Measurements from ENCODE around the gene CCR3.

DNA sequence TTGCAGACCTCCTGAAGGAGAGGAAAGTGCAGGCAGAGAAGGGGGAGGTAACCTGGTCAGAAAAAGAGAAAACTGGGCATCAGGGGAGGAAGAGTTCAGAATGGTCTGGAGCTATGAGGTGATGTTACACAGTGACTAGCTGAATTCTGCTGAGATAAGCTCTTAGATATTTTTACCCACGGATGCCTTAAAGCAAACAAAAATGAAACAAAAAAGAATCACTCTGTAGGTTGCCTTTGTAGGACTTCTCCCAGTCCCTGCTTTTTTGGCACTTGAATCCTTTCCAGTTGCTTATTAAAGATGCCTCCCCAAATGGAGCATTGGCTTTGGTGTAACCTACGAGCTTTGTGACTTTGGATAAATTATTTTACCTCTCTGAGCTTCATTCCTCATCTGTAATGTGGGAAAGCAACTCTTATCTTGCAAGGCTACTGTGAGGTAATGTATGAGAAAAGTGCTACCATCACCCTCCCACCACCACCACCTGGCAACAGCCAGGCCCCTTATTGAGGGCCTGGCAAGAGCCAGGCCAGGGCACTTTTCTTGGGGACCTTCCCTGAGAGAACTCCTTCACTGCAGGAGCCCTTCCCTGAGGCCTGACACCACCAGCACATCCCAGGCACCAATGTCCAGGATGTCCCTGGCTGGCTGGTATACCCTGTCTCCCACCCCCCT is 36.8 kb upstream of the CCR3 start:
- TF ChIP-seq PHF21A (IDR thresholded peaks at IDR 0.05; ENCODE audit: borderline replicate concordance, low read depth) (no peak), NRF1 (conservative IDR thresholded peaks at IDR 0.05 in 1 of 2, IDR thresholded peaks at IDR 0.05 in 1 of 2) (no peak), GATAD2B (IDR thresholded peaks at IDR 0.05; ENCODE audit: borderline replicate concordance) (no peak)
- TF ChIP-seq, protein P1, sequence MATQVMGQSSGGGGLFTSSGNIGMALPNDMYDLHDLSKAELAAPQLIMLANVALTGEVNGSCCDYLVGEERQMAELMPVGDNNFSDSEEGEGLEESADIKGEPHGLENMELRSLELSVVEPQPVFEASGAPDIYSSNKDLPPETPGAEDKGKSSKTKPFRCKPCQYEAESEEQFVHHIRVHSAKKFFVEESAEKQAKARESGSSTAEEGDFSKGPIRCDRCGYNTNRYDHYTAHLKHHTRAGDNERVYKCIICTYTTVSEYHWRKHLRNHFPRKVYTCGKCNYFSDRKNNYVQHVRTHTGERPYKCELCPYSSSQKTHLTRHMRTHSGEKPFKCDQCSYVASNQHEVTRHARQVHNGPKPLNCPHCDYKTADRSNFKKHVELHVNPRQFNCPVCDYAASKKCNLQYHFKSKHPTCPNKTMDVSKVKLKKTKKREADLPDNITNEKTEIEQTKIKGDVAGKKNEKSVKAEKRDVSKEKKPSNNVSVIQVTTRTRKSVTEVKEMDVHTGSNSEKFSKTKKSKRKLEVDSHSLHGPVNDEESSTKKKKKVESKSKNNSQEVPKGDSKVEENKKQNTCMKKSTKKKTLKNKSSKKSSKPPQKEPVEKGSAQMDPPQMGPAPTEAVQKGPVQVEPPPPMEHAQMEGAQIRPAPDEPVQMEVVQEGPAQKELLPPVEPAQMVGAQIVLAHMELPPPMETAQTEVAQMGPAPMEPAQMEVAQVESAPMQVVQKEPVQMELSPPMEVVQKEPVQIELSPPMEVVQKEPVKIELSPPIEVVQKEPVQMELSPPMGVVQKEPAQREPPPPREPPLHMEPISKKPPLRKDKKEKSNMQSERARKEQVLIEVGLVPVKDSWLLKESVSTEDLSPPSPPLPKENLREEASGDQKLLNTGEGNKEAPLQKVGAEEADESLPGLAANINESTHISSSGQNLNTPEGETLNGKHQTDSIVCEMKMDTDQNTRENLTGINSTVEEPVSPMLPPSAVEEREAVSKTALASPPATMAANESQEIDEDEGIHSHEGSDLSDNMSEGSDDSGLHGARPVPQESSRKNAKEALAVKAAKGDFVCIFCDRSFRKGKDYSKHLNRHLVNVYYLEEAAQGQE (IDR thresholded peaks at IDR 0.05; ENCODE audit: borderline replicate concordance): no peak
- TF ChIP-seq, protein P1 (CRISPR knock-in tag; IDR thresholded peaks at IDR 0.05; ENCODE audit: low read depth): no peak
- TF ChIP-seq, protein P2, sequence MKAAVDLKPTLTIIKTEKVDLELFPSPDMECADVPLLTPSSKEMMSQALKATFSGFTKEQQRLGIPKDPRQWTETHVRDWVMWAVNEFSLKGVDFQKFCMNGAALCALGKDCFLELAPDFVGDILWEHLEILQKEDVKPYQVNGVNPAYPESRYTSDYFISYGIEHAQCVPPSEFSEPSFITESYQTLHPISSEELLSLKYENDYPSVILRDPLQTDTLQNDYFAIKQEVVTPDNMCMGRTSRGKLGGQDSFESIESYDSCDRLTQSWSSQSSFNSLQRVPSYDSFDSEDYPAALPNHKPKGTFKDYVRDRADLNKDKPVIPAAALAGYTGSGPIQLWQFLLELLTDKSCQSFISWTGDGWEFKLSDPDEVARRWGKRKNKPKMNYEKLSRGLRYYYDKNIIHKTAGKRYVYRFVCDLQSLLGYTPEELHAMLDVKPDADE (conservative IDR thresholded peaks at IDR 0.05; ENCODE audit: control insufficient read depth, low read depth, low read length): no peak
- TF ChIP-seq, protein P3, sequence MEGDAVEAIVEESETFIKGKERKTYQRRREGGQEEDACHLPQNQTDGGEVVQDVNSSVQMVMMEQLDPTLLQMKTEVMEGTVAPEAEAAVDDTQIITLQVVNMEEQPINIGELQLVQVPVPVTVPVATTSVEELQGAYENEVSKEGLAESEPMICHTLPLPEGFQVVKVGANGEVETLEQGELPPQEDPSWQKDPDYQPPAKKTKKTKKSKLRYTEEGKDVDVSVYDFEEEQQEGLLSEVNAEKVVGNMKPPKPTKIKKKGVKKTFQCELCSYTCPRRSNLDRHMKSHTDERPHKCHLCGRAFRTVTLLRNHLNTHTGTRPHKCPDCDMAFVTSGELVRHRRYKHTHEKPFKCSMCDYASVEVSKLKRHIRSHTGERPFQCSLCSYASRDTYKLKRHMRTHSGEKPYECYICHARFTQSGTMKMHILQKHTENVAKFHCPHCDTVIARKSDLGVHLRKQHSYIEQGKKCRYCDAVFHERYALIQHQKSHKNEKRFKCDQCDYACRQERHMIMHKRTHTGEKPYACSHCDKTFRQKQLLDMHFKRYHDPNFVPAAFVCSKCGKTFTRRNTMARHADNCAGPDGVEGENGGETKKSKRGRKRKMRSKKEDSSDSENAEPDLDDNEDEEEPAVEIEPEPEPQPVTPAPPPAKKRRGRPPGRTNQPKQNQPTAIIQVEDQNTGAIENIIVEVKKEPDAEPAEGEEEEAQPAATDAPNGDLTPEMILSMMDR (IDR thresholded peaks at IDR 0.05 in 2 of 3, conservative IDR thresholded peaks at IDR 0.05 in 1 of 3; ENCODE audit: insufficient read depth in 2 of 3, low read depth in 1 of 3, low read length in 3 of 3): no peak

All from K562 (cell line).